Mesothelial cell of epicardium (in vitro differentiated cells): ENCODE results near the gene IRF2. TPM values are rescaled to one million over a fixed set of nuclear protein-coding genes. Genes with fewer than 3 reads are reported as not detected.

Experiments used
- DNase-seq, 2 experiments: peaks; one replicate each; pipeline ENCODE4 v3.0.0; 2021; ENCODE audit warnings: low spot score in 2 of 2; ENCODE audit not compliant: unreplicated experiment in 2 of 2
- H3K27ac Mint-ChIP-seq: 2 replicates; pipeline ENCODE4 v1.8.0; 2021; ENCODE audit warnings: mixed read lengths
- H3K27me3 Mint-ChIP-seq: 2 replicates; pipeline ENCODE4 v1.8.0; 2021; ENCODE audit warnings: low read depth, mixed read lengths
- H3K36me3 Mint-ChIP-seq: 2 replicates; pipeline ENCODE4 v1.8.0; 2021; ENCODE audit warnings: mixed read lengths
- H3K4me1 Mint-ChIP-seq: 2 replicates; pipeline ENCODE4 v1.8.0; 2021; ENCODE audit warnings: mixed read lengths
- H3K4me3 Mint-ChIP-seq: 2 replicates; pipeline ENCODE4 v1.8.0; 2021; ENCODE audit warnings: mild to moderate bottlenecking, moderate library complexity, mixed read lengths
- H3K9me3 Mint-ChIP-seq: 2 replicates; pipeline ENCODE4 v1.8.0; 2021; ENCODE audit warnings: mixed read lengths
- total RNA-seq: library from RNA; stranded (reverse); gene quantifications from 3 replicates; pipeline ENCODE4 v1.2.1, GENCODE V29; 2021
- TF ChIP-seq, protein P1 (sequence below): fragments of 200-600 bp; sonication (generic); IDR thresholded peaks from one replicate; pipeline ENCODE4 v1.5.0; 2021; ENCODE audit warnings: antibody characterized with exemption; ENCODE audit not compliant: unreplicated experiment

Gene IRF2
- total RNA-seq, 1 donor from 2014 or later = 15.8 TPM

DNA sequence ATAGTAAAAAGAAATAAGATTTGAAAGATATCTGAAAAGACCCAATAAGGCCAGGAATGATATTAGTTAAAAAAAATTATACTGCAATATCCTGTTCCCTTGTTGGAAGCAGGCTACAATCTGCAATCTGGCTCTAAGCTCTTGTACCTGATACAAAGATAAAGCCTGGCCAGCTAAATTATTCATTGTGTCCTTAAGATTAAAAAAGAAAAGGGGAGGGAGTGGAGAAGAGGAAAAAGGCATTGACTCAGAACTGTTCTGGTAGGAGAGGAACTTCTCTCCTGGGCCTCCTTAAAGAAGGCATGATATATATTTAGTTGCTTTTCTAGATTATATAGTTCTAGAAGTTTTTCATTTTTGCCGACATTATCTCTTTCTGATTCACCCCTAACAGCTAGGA is 46.7 kb downstream of the IRF2 start:
- Mint-ChIP-seq H3K4me1 (peaks cover 6% of the 10 kb centered on the region), H3K36me3 (peaks cover 35% of the 10 kb centered on the region), H3K4me3 (no peak overlapping the region), H3K9me3 (peaks cover 4% of the 10 kb centered on the region), H3K27me3 (no peaks in the 10 kb centered on the region), H3K27ac (peak overlapping the region; percentile 28)
- TF ChIP-seq, protein P1, sequence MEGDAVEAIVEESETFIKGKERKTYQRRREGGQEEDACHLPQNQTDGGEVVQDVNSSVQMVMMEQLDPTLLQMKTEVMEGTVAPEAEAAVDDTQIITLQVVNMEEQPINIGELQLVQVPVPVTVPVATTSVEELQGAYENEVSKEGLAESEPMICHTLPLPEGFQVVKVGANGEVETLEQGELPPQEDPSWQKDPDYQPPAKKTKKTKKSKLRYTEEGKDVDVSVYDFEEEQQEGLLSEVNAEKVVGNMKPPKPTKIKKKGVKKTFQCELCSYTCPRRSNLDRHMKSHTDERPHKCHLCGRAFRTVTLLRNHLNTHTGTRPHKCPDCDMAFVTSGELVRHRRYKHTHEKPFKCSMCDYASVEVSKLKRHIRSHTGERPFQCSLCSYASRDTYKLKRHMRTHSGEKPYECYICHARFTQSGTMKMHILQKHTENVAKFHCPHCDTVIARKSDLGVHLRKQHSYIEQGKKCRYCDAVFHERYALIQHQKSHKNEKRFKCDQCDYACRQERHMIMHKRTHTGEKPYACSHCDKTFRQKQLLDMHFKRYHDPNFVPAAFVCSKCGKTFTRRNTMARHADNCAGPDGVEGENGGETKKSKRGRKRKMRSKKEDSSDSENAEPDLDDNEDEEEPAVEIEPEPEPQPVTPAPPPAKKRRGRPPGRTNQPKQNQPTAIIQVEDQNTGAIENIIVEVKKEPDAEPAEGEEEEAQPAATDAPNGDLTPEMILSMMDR = no peak
- no peak for DNase-seq

DNA sequence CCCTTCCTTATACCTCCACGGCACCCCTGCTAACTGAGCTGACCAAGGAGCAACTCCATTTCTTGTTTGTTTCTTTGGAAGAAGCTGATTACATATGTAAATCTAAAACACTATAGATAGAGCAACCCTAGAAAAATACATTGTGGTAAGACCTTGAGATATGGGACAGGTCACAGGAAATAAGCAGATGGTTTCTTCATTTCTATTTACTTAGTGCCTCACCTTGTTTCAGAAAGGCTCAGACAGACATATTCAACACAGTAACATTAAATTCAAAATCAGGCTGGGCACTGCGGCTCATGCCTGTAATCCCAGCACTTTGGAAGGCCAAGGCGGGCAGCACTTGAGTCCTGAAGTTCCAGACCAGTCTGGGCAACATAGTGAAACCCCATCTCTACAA is 47.3 kb downstream of the IRF2 start:
- Mint-ChIP-seq H3K36me3 (peaks cover 40% of the 10 kb centered on the region), H3K27me3 (no peaks in the 10 kb centered on the region), H3K9me3 (peaks cover 9% of the 10 kb centered on the region), H3K4me1 (peaks cover 6% of the 10 kb centered on the region), H3K27ac (no peak overlapping the region), H3K4me3 (no peak overlapping the region)
- TF ChIP-seq, protein P1 = no peak
- no peak for DNase-seq

DNA sequence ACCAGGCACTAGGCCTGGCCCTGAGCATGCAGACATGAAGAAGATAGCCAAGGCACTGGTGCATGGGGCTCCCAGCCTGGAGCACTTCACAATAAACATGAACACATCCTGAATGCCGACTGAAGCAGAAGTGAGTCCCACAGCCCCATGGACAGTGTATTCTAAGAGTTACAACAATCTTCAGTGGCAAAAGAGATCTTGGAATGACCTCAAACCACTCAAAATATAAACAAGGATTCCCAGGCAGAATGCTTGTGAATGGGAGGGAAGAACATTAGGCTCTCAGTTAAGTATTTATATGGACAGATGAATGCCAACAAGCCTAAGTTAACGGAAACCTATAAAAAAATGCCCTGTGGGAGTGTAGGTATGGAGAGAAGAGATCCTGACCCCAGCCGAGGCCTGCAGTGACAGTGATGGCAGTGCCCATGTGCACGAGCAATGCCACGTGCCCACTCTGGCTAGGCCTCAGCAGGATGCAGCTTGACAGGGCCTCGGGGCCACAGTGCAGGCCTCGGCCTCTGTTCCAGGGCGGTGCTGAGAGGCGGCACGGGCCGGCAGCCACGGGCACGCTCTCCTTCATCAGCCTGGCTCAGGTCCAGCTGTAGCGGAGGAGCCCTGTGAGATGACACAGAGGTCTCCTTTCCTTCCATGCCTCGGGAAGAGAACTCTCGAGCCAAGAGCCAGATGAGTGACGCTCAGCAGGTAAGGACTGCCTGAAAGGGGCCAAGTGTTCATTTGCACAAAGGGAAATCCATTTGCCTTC is 49.2 kb downstream of the IRF2 start:
- no peak overlapping the region for H3K4me3 Mint-ChIP-seq
- H3K4me1 Mint-ChIP-seq = peaks cover 6% of the 10 kb centered on the region
- H3K9me3 Mint-ChIP-seq = peaks cover 9% of the 10 kb centered on the region
- TF ChIP-seq, protein P1 = no peak
- H3K27me3 Mint-ChIP-seq = no peaks in the 10 kb centered on the region
- H3K27ac Mint-ChIP-seq = no peak overlapping the region
- H3K36me3 Mint-ChIP-seq = peaks cover 45% of the 10 kb centered on the region
- no peak for DNase-seq

DNA sequence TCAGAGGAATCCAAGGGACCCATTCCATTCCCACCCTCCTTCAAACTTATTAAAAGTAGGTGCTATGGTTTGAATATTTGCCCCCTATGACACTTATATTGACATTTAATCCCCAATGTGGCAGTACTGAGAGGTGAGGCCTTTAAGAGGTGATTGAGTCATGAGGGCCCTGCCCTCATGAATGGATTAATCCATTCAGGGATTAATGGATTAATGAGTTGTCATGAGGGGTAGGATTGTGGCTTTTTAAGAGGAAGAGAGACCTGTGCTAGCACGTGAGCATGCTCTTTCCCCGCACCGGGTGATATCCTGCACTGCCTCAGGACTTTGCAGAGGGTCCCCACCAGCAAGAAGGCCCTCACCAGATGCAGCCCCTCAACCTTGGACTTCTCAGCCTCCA is 50.1 kb downstream of the IRF2 start:
- H3K27ac Mint-ChIP-seq = no peak overlapping the region
- peaks cover 45% of the 10 kb centered on the region for H3K36me3 Mint-ChIP-seq
- no peak for DNase-seq
- H3K9me3 Mint-ChIP-seq = peaks cover 9% of the 10 kb centered on the region
- H3K4me3 Mint-ChIP-seq = no peak overlapping the region
- TF ChIP-seq, protein P1 = no peak
- no peaks in the 10 kb centered on the region for H3K27me3 Mint-ChIP-seq
- peaks cover 6% of the 10 kb centered on the region for H3K4me1 Mint-ChIP-seq

DNA sequence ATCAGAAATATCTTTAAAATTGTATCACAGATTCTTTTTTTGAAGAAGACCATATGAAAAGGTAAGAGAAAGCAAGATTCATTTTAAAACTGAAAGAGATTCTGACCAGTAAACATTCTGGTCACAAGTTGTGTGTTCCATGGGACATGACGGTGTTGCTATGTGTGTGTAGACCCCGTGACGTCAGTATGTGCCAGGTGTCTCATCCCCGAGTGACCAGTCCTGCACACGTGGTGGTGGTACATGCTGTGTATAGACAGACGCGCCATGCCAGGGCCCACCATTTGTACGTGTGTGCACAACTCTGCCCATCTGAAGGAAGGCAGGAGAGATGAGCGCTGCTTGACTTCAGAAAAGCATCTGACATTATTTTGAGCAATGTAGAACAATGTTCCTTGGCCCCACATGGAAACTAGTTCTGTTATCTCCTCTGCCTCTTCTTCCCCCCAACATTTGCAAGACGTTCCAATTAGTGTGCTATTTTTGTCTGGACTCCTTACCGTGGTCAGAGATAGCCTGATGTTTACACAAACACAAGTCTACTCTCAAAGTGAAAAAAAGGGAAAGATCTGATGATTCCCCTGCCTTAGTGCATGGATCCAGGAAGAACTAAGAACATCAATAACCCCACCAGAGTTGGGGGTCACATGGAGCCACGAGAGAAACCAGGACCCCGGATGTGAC is 51.2 kb downstream of the IRF2 start:
- peaks cover 51% of the 10 kb centered on the region for H3K36me3 Mint-ChIP-seq
- H3K4me3 Mint-ChIP-seq = no peak overlapping the region
- H3K27me3 Mint-ChIP-seq = no peaks in the 10 kb centered on the region
- peaks cover 9% of the 10 kb centered on the region for H3K9me3 Mint-ChIP-seq
- TF ChIP-seq, protein P1 = no peak
- H3K4me1 Mint-ChIP-seq = peaks cover 6% of the 10 kb centered on the region
- no peak overlapping the region for H3K27ac Mint-ChIP-seq
- DNase-seq = no peak
